A673 (cell line): Measurements from ENCODE around the gene TRDN.

ENCODE experiments used
- CTCF ChIP-seq: fragments of 300-800, 200-600 bp; sonication (generic); conservative IDR thresholded peaks from 2 replicates; pipeline ENCODE4 v1.5.1; 2017; ENCODE audit warnings: low read depth, mild to moderate bottlenecking, antibody characterized with exemption, low read length, moderate library complexity, mixed read lengths
- EZH2 ChIP-seq: fragments of 200-600 bp; sonication (generic); IDR thresholded peaks from 2 replicates; pipeline ENCODE4 v1.6.1; 2017; ENCODE audit warnings: borderline replicate concordance, low read depth, mild to moderate bottlenecking, mixed read lengths, antibody characterized with exemption, low read length; ENCODE audit not compliant: poor library complexity, severe bottlenecking

GRCh38 chr6:123587838-123588545 is 48.8 kb downstream of the TRDN start:
- TF ChIP-seq CTCF (no peak), EZH2 (no peak)
